ENCODE results near the gene AGTPBP1. TPM values are rescaled to one million over a fixed set of nuclear protein-coding genes. Genes with fewer than 3 reads are reported as not detected.

AGTPBP1 gene
- polyA plus RNA-seq, 1 of the 3 experiments (the other 2 are of a cell fraction), result 3.8 TPM

GRCh38 chr9:85586684-85587083, 155.1 kb downstream of the AGTPBP1 start:
- no peak overlapping the region for H3K9ac ChIP-seq
- H3K27me3 ChIP-seq (ENCODE audit: insufficient read depth), result no peaks in the 10 kb centered on the region
- no peaks in the 10 kb centered on the region for H3F3A ChIP-seq (replicated peaks; ENCODE audit: insufficient read depth)
- no peaks in the 10 kb centered on the region for H3K9me3 ChIP-seq
- WGBS (ENCODE audit: low lambda C conversion rate), result 93% methylated on average over 3 of the region's 3 CpGs
- H2AFZ ChIP-seq (ENCODE audit: low read depth), result no peak overlapping the region
- ChIA-PET CTCF (no interaction called here), POLR2A (no interaction called here)
- H4K20me1 ChIP-seq (ENCODE audit: insufficient read depth), result no peaks in the 10 kb centered on the region
- H3K79me2 ChIP-seq (ENCODE audit: insufficient read depth), result no peaks in the 10 kb centered on the region
- no peak overlapping the region for H3K4me2 ChIP-seq
- TF ChIP-seq REST (IDR thresholded peaks at IDR 0.05; ENCODE audit: low read depth, low read length), result no peak
- no peak for TF ChIP-seq MXI1 (IDR thresholded peaks at IDR 0.05; ENCODE audit: low read depth, low read length)
- no peak for TF ChIP-seq USF2 (IDR thresholded peaks at IDR 0.05; ENCODE audit: borderline replicate concordance, low read depth, low read length)
- no peak for TF ChIP-seq TCF12 (IDR thresholded peaks at IDR 0.05)
- no peak for TF ChIP-seq ZBTB33 (IDR thresholded peaks at IDR 0.05; ENCODE audit: borderline replicate concordance, low read depth)
- no peak for TF ChIP-seq RFX5 (IDR thresholded peaks at IDR 0.05; ENCODE audit: low read length)
- TF ChIP-seq SMC3 (IDR thresholded peaks at IDR 0.05; ENCODE audit: low read depth, low read length), result no peak
- no peak for TF ChIP-seq FOXM1 (IDR thresholded peaks at IDR 0.05; ENCODE audit: low read depth)
- peaks cover 6 to 17% of the 10 kb centered on the region in 2 experiments for H3K36me3 ChIP-seq (replicated peaks in 1 of 2; ENCODE audit: control insufficient read depth in 1 of 2, insufficient read depth in 2 of 2, low read length in 1 of 2)
- no peak overlapping the region for H3K4me3 ChIP-seq (ENCODE audit: low read depth in 2 of 2, low read length in 1 of 2)
- H3K4me1 ChIP-seq (ENCODE audit: control insufficient read depth in 1 of 2, insufficient read depth in 2 of 2, low read depth in 1 of 2, low read length in 1 of 2), result no peaks in the 10 kb centered on the region; a peak in 2 of 4 replicates
- no peak overlapping the region for H3K27ac ChIP-seq (ENCODE audit: low read depth in 2 of 2, low read length in 1 of 2)
- H3K9me2 ChIP-seq, result no peaks in the 10 kb centered on the region
- DNase-seq, result no peak

- Histone ChIP-seq H3K79me2 (ENCODE audit: insufficient read depth) (no peaks in the 10 kb centered on the region), H3K36me3 (replicated peaks in 1 of 2; ENCODE audit: control insufficient read depth in 1 of 2, insufficient read depth in 2 of 2, low read length in 1 of 2) (peaks cover 2 to 15% of the 10 kb centered on the region in 2 experiments), H3K9me3 (no peaks in the 10 kb centered on the region), H4K20me1 (ENCODE audit: insufficient read depth) (no peaks in the 10 kb centered on the region), H3K27ac (ENCODE audit: low read depth in 2 of 2, low read length in 1 of 2) (no peak overlapping the region), H3K4me2 (no peak overlapping the region), H3K4me1 (ENCODE audit: control insufficient read depth in 1 of 2, insufficient read depth in 2 of 2, low read depth in 1 of 2, low read length in 1 of 2) (no peaks in the 10 kb centered on the region), H3K9ac (no peak overlapping the region), H3K4me3 (ENCODE audit: low read depth in 2 of 2, low read length in 1 of 2) (no peak overlapping the region), H3F3A (replicated peaks; ENCODE audit: insufficient read depth) (peaks cover 3% of the 10 kb centered on the region), H3K27me3 (ENCODE audit: insufficient read depth) (no peaks in the 10 kb centered on the region), H3K9me2 (no peaks in the 10 kb centered on the region), H2AFZ (ENCODE audit: low read depth) (no peak overlapping the region)
- DNase-seq, result no peak
- 92% methylated on average over 1 of the region's 1 CpG for WGBS (ENCODE audit: low lambda C conversion rate)
- POLR2A ChIA-PET, result no interaction called here
- CTCF ChIA-PET, result interaction anchor here (0.5 to 1.5 kb wide), 3 partner anchors 33 to 241 kb away, joined by 3 to 4 read pairs (median 3); no protein-coding TSS in a partner anchor
- TF ChIP-seq JUND (IDR thresholded peaks at IDR 0.05), result no peak
- TF ChIP-seq FOSL2 (IDR thresholded peaks at IDR 0.05; ENCODE audit: borderline replicate concordance, low read depth), result no peak
- TF ChIP-seq RCOR1 (IDR thresholded peaks at IDR 0.05; ENCODE audit: low read length), result no peak
- TF ChIP-seq IRF3 (IDR thresholded peaks at IDR 0.05; ENCODE audit: low read depth, low read length), result no peak
- no peak for TF ChIP-seq TCF12 (IDR thresholded peaks at IDR 0.05)
- TF ChIP-seq TAF1 (IDR thresholded peaks at IDR 0.05; ENCODE audit: borderline replicate concordance, low read depth, low read length), result no peak
- TF ChIP-seq ZBTB33 (IDR thresholded peaks at IDR 0.05; ENCODE audit: borderline replicate concordance, low read depth), result no peak
- TF ChIP-seq TEAD4 (IDR thresholded peaks at IDR 0.05; ENCODE audit: borderline replicate concordance, insufficient read depth), result no peak
- TF ChIP-seq USF1 (IDR thresholded peaks at IDR 0.05; ENCODE audit: borderline replicate concordance, low read depth), result no peak
- TF ChIP-seq MXI1 (IDR thresholded peaks at IDR 0.05; ENCODE audit: low read depth, low read length), result no peak
- TF ChIP-seq MEF2A (IDR thresholded peaks at IDR 0.05; ENCODE audit: borderline replicate concordance, low read depth), result no peak
These were observed 164.3 kb downstream of the AGTPBP1 start for GRCh38 chr9:85577353-85577952.

Data from SK-N-SH (cell line).